GM12878 (cell line): ENCODE results near the gene CXorf58. TPM values are rescaled to one million over a fixed set of nuclear protein-coding genes. Genes with fewer than 3 reads are reported as not detected.

Source experiments
- ATAC-seq: fragments of 200-7000 bp; cut with Tn5 transposase; 3 replicates; pipeline ENCODE4 v1.9.1; 2020; ENCODE audit warnings: mild to moderate bottlenecking, moderate library complexity
- BruUV-seq: library from RNA; stranded (reverse); fragments of 400-500 nt; replicated peaks from 2 replicates; lab custom pipeline; 2021; lab: Mats Ljungman, UMichigan
- CTCF ChIA-PET: fragments of 300-600 bp; sonication (Branson Sonifier 250); formaldehyde crosslinking; extraction: SDS; loops from one replicate; lab custom pipeline; 2021; ENCODE audit warnings: inconsistent platforms; lab: Yijun Ruan, JAX
- POLR2A ChIA-PET: fragments of 350-600 bp; formaldehyde crosslinking; extraction: SDS; loops from one replicate; lab custom pipeline; 2021; ENCODE audit warnings: inconsistent platforms; lab: Charles Lee
- RAD21 ChIA-PET: fragments of 300-600 bp; sonication (Branson Sonifier 250); formaldehyde crosslinking; loops from one replicate; lab custom pipeline; 2023; ENCODE audit warnings: antibody characterized with exemption; ENCODE audit not compliant: unreplicated experiment; lab: Charles Lee
- SMC1A ChIA-PET: fragments of 300-600 bp; sonication (Branson Sonifier 250); formaldehyde crosslinking; loops from one replicate; lab custom pipeline; 2023; ENCODE audit not compliant: unreplicated experiment, uncharacterized antibody; lab: Charles Lee
- DNase-seq: peaks from one replicate; pipeline ENCODE4 v3.0.0-alpha.2; 2011; ENCODE audit warnings: low read depth, low spot score
- FAIRE-seq: peaks from 3 replicates; lab custom pipeline; 2011; peaks lifted over from hg19 to GRCh38; lab: Jason Lieb, UNC
- H2AFZ ChIP-seq: 2 replicates; pipeline ENCODE4 v1.6.0; 2011; ENCODE audit warnings: low read depth, low read length, control low read depth; ENCODE audit not compliant: control insufficient read depth
- H3K27ac ChIP-seq: 2 replicates; pipeline ENCODE4 v1.5.1; 2011; ENCODE audit warnings: control low read depth; ENCODE audit not compliant: control insufficient read depth, insufficient read depth
- H3K27me3 ChIP-seq, 2 experiments: replicated peaks in 1 of 2; 2 replicates each; pipeline versions ENCODE4 v1.6.0 to v1.6.1; 2011; ENCODE audit warnings: low read length in 1 of 2; ENCODE audit not compliant: control insufficient read depth in 2 of 2, insufficient read depth in 2 of 2
- H3K36me3 ChIP-seq, 2 experiments: 2 replicates each; pipeline ENCODE4 v1.5.1; 2011; ENCODE audit warnings: low read length in 1 of 2; ENCODE audit not compliant: control insufficient read depth in 2 of 2, insufficient read depth in 2 of 2
- H3K4me1 ChIP-seq: 2 replicates; pipeline ENCODE4 v1.6.1; 2011; ENCODE audit warnings: mild to moderate bottlenecking, low read length, moderate library complexity, mixed read lengths; ENCODE audit not compliant: control insufficient read depth, insufficient read depth
- H3K4me2 ChIP-seq: 2 replicates; pipeline ENCODE4 v1.6.0; 2011; ENCODE audit warnings: control low read depth; ENCODE audit not compliant: control insufficient read depth, insufficient read depth
- H3K4me3 ChIP-seq: fragments of 200-600 bp; sonication (generic); 2 replicates; pipeline ENCODE4 v1.5.1; 2016
- H3K79me2 ChIP-seq: 2 replicates; pipeline ENCODE4 v1.6.0; 2011; ENCODE audit warnings: low read length; ENCODE audit not compliant: control insufficient read depth, insufficient read depth
- H3K9ac ChIP-seq: 2 replicates; pipeline ENCODE4 v1.8.0; 2011; ENCODE audit warnings: low read length, control low read depth, mixed read lengths; ENCODE audit not compliant: control insufficient read depth, insufficient read depth
- H3K9me3 ChIP-seq: replicated peaks from 3 replicates; pipeline ENCODE4 v1.5.1; 2011; ENCODE audit warnings: mild to moderate bottlenecking, low read length; ENCODE audit not compliant: control insufficient read depth, insufficient read depth
- H4K20me1 ChIP-seq: 2 replicates; pipeline ENCODE4 v1.6.0; 2011; ENCODE audit not compliant: control insufficient read depth, insufficient read depth
- CBX5 ChIP-seq: sonication (generic); IDR thresholded peaks from 2 replicates; pipeline ENCODE4 v1.6.1; 2016; ENCODE audit warnings: low read depth, moderate library complexity, mild to moderate bottlenecking, inconsistent platforms
- CTCF ChIP-seq, 3 experiments: IDR thresholded peaks in 2 of 3; conservative IDR thresholded peaks in 1 of 3; 2 replicates each; pipeline ENCODE4 v1.5.1; 2011; ENCODE audit warnings: low read depth in 3 of 3, low read length in 3 of 3, mild to moderate bottlenecking in 3 of 3, control low read depth in 2 of 3, moderate library complexity in 2 of 3, inconsistent platforms in 1 of 3, mixed read lengths in 1 of 3; ENCODE audit not compliant: control insufficient read depth in 2 of 3, insufficient read depth in 1 of 3; ENCODE audit errors: extremely low read depth in 1 of 3
- FOXK2 ChIP-seq: fragments of 450-650 bp; IDR thresholded peaks from 2 replicates; pipeline ENCODE4 v1.6.1; 2017; ENCODE audit warnings: mild to moderate bottlenecking, moderate library complexity
- HSF1 ChIP-seq: fragments of 150-350 bp; IDR thresholded peaks from 2 replicates; pipeline ENCODE4 v1.6.1; 2014; ENCODE audit warnings: mild to moderate bottlenecking, low read depth, low read length
- IKZF1 ChIP-seq: fragments of 450-650 bp; conservative IDR thresholded peaks from 2 replicates; pipeline ENCODE4 v1.6.1; 2017; ENCODE audit warnings: antibody characterized with exemption, mild to moderate bottlenecking
- IKZF2 ChIP-seq, 2 experiments: fragments of 450-650 bp; IDR thresholded peaks; 2 replicates each; pipeline ENCODE4 v1.6.1; 2017; ENCODE audit warnings: mild to moderate bottlenecking in 2 of 2, moderate library complexity in 2 of 2
- JUNB ChIP-seq: IDR thresholded peaks from 2 replicates; pipeline ENCODE4 v1.6.1; 2016; ENCODE audit warnings: antibody characterized with exemption, mild to moderate bottlenecking
- POLR2AphosphoS2 ChIP-seq: IDR thresholded peaks from 2 replicates; pipeline ENCODE4 v1.6.1; 2011; ENCODE audit warnings: low read depth, mild to moderate bottlenecking, low read length, improper control_type of control experiment, moderate library complexity
- RAD21 ChIP-seq: IDR thresholded peaks from 2 replicates; pipeline ENCODE4 v1.6.1; 2011; ENCODE audit warnings: mild to moderate bottlenecking, low read depth, low read length, moderate library complexity; ENCODE audit not compliant: insufficient read depth
- SMC3 ChIP-seq: IDR thresholded peaks from 2 replicates; pipeline ENCODE4 v1.6.1; 2011; ENCODE audit warnings: low read length, improper control_type of control experiment, borderline replicate concordance
- TARDBP ChIP-seq: IDR thresholded peaks from 2 replicates; pipeline ENCODE4 v1.6.1; 2016; ENCODE audit warnings: borderline replicate concordance
- whole genome bisulfite sequencing: methylation state at CpG from one replicate; pipeline ENCODE4 v1.1.6; 2016; ENCODE audit warnings: low lambda C conversion rate; ENCODE audit not compliant: insufficient replicate concordance, insufficient coverage; ENCODE audit errors: missing lambda C conversion rate; 5-methylcytosine and 5-hydroxymethylcytosine counted together
- in situ Hi-C: fragments of 300-500 bp; cut with MboI; formaldehyde crosslinking; loops from 9 replicates; pipeline ENCODE4 v1.14.3; 2018; ENCODE audit warnings: mixed read lengths
- intact Hi-C: fragments of 100-400 bp; cut with micrococcal nuclease; formaldehyde crosslinking; loops from one replicate; pipeline ENCODE4 v1.14.2; 2022; ENCODE audit not compliant: unreplicated experiment
- polyA plus RNA-seq, 11 experiments: library from polyadenylated mRNA; depleted of rRNA in 4 of 11; unstranded in 6 of 11; stranded (reverse) in 5 of 11; fragments of >200 nt; fragmentation: Nextera tagmentation in 4 of 11; fragmentation: Illumina TruSeq in 1 of 11; extraction: Ambion mirVana in 4 of 11; extraction: Trizol in 1 of 11; gene quantifications; 1 replicate in 1 of 11; 2 replicates in 10 of 11; pipeline versions ENCODE4 v1.2.1 to v1.2.3, GENCODE V29; 2011 to 2016; ENCODE audit warnings: inconsistent platforms in 2 of 11, missing spikeins in 2 of 11, low read depth in 1 of 11
- total RNA-seq, 4 experiments: library from RNA; depleted of rRNA in 3 of 4; stranded (reverse); fragments of >200 nt in 3 of 4; fragmentation: Illumina TruSeq in 1 of 4; extraction: Trizol in 1 of 4; gene quantifications; 2 replicates each; pipeline versions ENCODE4 v1.2.1 to v1.2.3, GENCODE V29; 2013 to 2021

The CXorf58 gene
- total and polyA plus RNA-seq, 10 of the 15 experiments (the other 5 are each of a cell fraction or from before 2014, with no cell fraction given): 0.10 to 0.24 (median 0.13) TPM; not detected in 5

- no peak for TF ChIP-seq HSF1
- TF ChIP-seq, all 136 proteins: peak for 4
Observed at GRCh38 chrX:23901805-23902204, 6.0 kb upstream of the CXorf58 start (continued).

GRCh38 chrX:23902419-23902818 is 5.4 kb upstream of the CXorf58 start:
- no peak overlapping the region for H3K9ac ChIP-seq
- H3K4me2 ChIP-seq: 0 out of 2 replicates have a peak overlapping the region, but pooled peaks have one; percentile 65
- CTCF ChIA-PET: interaction anchor here (0.6 to 5.7 kb wide), 48 partner anchors 14 to 1917 kb away, joined by 3 to 154 read pairs (median 6); partner anchors contain the start of genes ACOT9, EIF2S3 and SAT1
- ATAC-seq: peak; percentile 36
- SMC1A ChIA-PET: interaction anchor here (0.8 to 3.3 kb wide), 31 partner anchors 13 to 1917 kb away, joined by 3 to 82 read pairs (median 7); partner anchors contain the start of genes ACOT9, EIF2S3, PRDX4 and SAT1
- peak overlapping the region; percentile 6; the same call in 1 of the 2 replicates for H3K27ac ChIP-seq
- H4K20me1 ChIP-seq: no peaks in the 10 kb centered on the region
- POLR2A ChIA-PET: interaction anchor here (0.5 to 3.1 kb wide), 10 partner anchors 41 to 235 kb away, joined by 3 to 26 read pairs (median 4); partner anchors contain the start of genes ACOT9, PRDX4 and SAT1
- in situ Hi-C loops (loop anchor here (5.0 to 10.0 kb wide), 4 partner anchors 120 to 1918 kb away; partner anchors contain the start of gene SAT1), intact Hi-C loops (loop anchor here (1.0 kb wide), 3 partner anchors 119 to 208 kb away; partner anchors contain the start of gene SAT1)
- no peak overlapping the region for H2AFZ ChIP-seq
- no peaks in the 10 kb centered on the region for H3K9me3 ChIP-seq
- TF ChIP-seq IKZF2 (IDR thresholded peaks at IDR 0.05) (peak in 1 of 2 experiments; percentile 26; a peak in 1 of 4 replicates), FOXK2 (no peak), SMC3 (peak; percentile 54; the same call in 1 of the 2 replicates), JUNB (no peak), CBX5 (no peak), IKZF1 (peak; percentile 34; the same call in 1 of the 2 replicates), POLR2AphosphoS2 (no peak), RAD21 (peak; percentile 67), CTCF (IDR thresholded peaks at IDR 0.05 in 2 of 3, conservative IDR thresholded peaks at IDR 0.05 in 1 of 3; ENCODE audit: control insufficient read depth in 2 of 3, extremely low read depth in 1 of 3, insufficient read depth in 1 of 3, low read depth in 3 of 3, low read length in 3 of 3) (peak; percentile 35 to 73 (median 49); a peak in 5 of 6 replicates), TARDBP (no peak)
- BruUV-seq: no TSS peak
- RAD21 ChIA-PET: interaction anchor here (0.6 to 4.5 kb wide), 35 partner anchors 13 to 1917 kb away, joined by 3 to 96 read pairs (median 4); partner anchors contain the start of genes ACOT9, EIF2S3 and SAT1
- H3K4me3 ChIP-seq: no peak overlapping the region
- H3K36me3 ChIP-seq: no peaks in the 10 kb centered on the region
- 20% methylated on average over 2 of the region's 2 CpGs for WGBS
- no peaks in the 10 kb centered on the region for H3K27me3 ChIP-seq
- H3K4me1 ChIP-seq: peaks cover 12% of the 10 kb centered on the region
- DNase-seq: no peak
- H3K79me2 ChIP-seq: peaks cover 6% of the 10 kb centered on the region
- peak; percentile 13 for FAIRE-seq
